ENCODE results near the gene CACNG5.

The CACNG5 gene

GRCh38 chr17:66903781-66904180, 68.9 kb downstream of the CACNG5 start:
- CTCF ChIA-PET: interaction anchor here (1.3 to 2.4 kb wide), 2 partner anchors 176 to 186 kb away, joined by 4 to 9 read pairs; no protein-coding TSS in a partner anchor

GRCh38 chr17:66904760-66905624, 70.1 kb downstream of the CACNG5 start:
- ChIA-PET POLR2A (no interaction called here), CTCF (interaction anchor here (0.9 to 2.2 kb wide), 9 partner anchors 10 to 190 kb away, joined by 3 to 7 read pairs (median 3); no protein-coding TSS in a partner anchor)
- DNase-seq (ENCODE audit: extremely low spot score): no peak
- TF ChIP-seq CTCF (IDR thresholded peaks at IDR 0.05; ENCODE audit: control extremely low read depth, extremely low read depth, low read depth, missing control alignments): no peak

More at GRCh38 chr17:66903781-66904180, 68.9 kb downstream of the CACNG5 start:
- POLR2A ChIA-PET: no interaction called here
- no peak for TF ChIP-seq CTCF (IDR thresholded peaks at IDR 0.05; ENCODE audit: control extremely low read depth, extremely low read depth, low read depth, missing control alignments)
- DNase-seq (ENCODE audit: extremely low spot score): no peak

GRCh38 chr17:66906321-66907278, 71.7 kb downstream of the CACNG5 start:
- ChIA-PET CTCF (interaction anchor here (0.7 to 2.2 kb wide), 5 partner anchors 10 to 189 kb away, joined by 3 to 7 read pairs (median 4); no protein-coding TSS in a partner anchor), POLR2A (no interaction called here)
- peak; percentile 76 for DNase-seq (ENCODE audit: extremely low spot score)
- peak; percentile 78 for TF ChIP-seq CTCF (IDR thresholded peaks at IDR 0.05; ENCODE audit: control extremely low read depth, extremely low read depth, low read depth, missing control alignments)

GRCh38 chr17:66909804-66910373, 75.0 kb downstream of the CACNG5 start:
- TF ChIP-seq CTCF (IDR thresholded peaks at IDR 0.05; ENCODE audit: control extremely low read depth, extremely low read depth, low read depth, missing control alignments): no peak
- ChIA-PET POLR2A (no interaction called here), CTCF (interaction anchor here (1.0 to 2.7 kb wide), 3 partner anchors 10 to 195 kb away, joined by 3 to 8 read pairs (median 4); no protein-coding TSS in a partner anchor)
- no peak for DNase-seq (ENCODE audit: extremely low spot score)

GRCh38 chr17:66910651-66911285, 75.9 kb downstream of the CACNG5 start:
- no peak for TF ChIP-seq CTCF (IDR thresholded peaks at IDR 0.05; ENCODE audit: control extremely low read depth, extremely low read depth, low read depth, missing control alignments)
- ChIA-PET POLR2A (no interaction called here), CTCF (interaction anchor here (1.2 kb wide), 1 partner anchor 196 kb away, joined by 4 read pairs; no protein-coding TSS in a partner anchor)
- no peak for DNase-seq (ENCODE audit: extremely low spot score)

Data from GM10248 (cell line).